HG02884 (cell line): Measurements from ENCODE around the gene WDR82.
"Not testable (repeated sequence)": the region's sequence is repeated elsewhere in the genome, so short reads cannot be mapped to it uniquely, and the experiment has no call there.

Experiments used
- ATAC-seq: cut with Tn5 transposase; IDR thresholded peaks from one replicate; pipeline ENCODE4 v1.9.1; 2021; ENCODE audit warnings: mild to moderate bottlenecking, moderate library complexity; ENCODE audit not compliant: unreplicated experiment

Gene WDR82

GRCh38 chr3:52289747-52290595 lies 11.5 kb upstream of the WDR82 start:
- ATAC-seq, result no peak

- ATAC-seq, result no peak
These were observed 10.9 kb upstream of the WDR82 start for GRCh38 chr3:52289338-52289746.

- ATAC-seq, result no peak
These were observed 10.2 kb upstream of the WDR82 start for GRCh38 chr3:52288674-52289073.

- no peak for ATAC-seq
These were observed 8.3 kb upstream of the WDR82 start for GRCh38 chr3:52286777-52287110.

GRCh38 chr3:52284051-52284450 lies 5.6 kb upstream of the WDR82 start:
- ATAC-seq, result not testable (repeated sequence)

GRCh38 chr3:52283306-52283705 lies 4.9 kb upstream of the WDR82 start:
- ATAC-seq, result no peak

GRCh38 chr3:52281981-52282801 lies 3.7 kb upstream of the WDR82 start:
- ATAC-seq, result no peak

- no peak for ATAC-seq
These were observed 1.6 kb upstream of the WDR82 start for GRCh38 chr3:52280050-52280461.

- no peak for ATAC-seq
These were observed 1.1 kb upstream of the WDR82 start for GRCh38 chr3:52279596-52279995.

- peak; percentile 46 for ATAC-seq
These were observed 408 bp downstream of the WDR82 start for GRCh38 chr3:52277972-52278509.

- no peak for ATAC-seq
These were observed 1.1 kb downstream of the WDR82 start for GRCh38 chr3:52277071-52277964.

GRCh38 chr3:52274781-52275180 lies 3.7 kb downstream of the WDR82 start:
- ATAC-seq, result not testable (repeated sequence)

- ATAC-seq, result no peak
These were observed 5.6 kb downstream of the WDR82 start for GRCh38 chr3:52272831-52273230.

GRCh38 chr3:52272172-52272571 lies 6.3 kb downstream of the WDR82 start:
- not testable (repeated sequence) for ATAC-seq

GRCh38 chr3:52270252-52270754 lies 8.1 kb downstream of the WDR82 start:
- ATAC-seq, result no peak

- ATAC-seq, result no peak
These were observed 8.7 kb downstream of the WDR82 start for GRCh38 chr3:52269776-52270175.

- ATAC-seq, result no peak
These were observed 10.4 kb downstream of the WDR82 start for GRCh38 chr3:52268036-52268435.

- no peak for ATAC-seq
These were observed 13.1 kb downstream of the WDR82 start for GRCh38 chr3:52265387-52265786.

GRCh38 chr3:52262447-52262846 lies 16.0 kb downstream of the WDR82 start:
- ATAC-seq, result no peak

GRCh38 chr3:52259448-52259847 lies 19.0 kb downstream of the WDR82 start:
- no peak for ATAC-seq

GRCh38 chr3:52259035-52259434 lies 19.4 kb downstream of the WDR82 start:
- no peak for ATAC-seq
